HAP-1 (cell line): ENCODE results near the gene GIMAP8.

Experiments used
- DNase-seq, 2 experiments: peaks; one replicate each; pipeline ENCODE4 v3.0.0-alpha.2; 2016 to 2020; ENCODE audit warnings: low spot score in 2 of 2
- H3K27me3 ChIP-seq: fragments of 250-450 bp; sonication (Bioruptor Pico); 2 replicates; pipeline ENCODE4 v1.5.1; 2020; ENCODE audit warnings: low read depth, mild to moderate bottlenecking, moderate library complexity
- H3K36me3 ChIP-seq: fragments of 250-450 bp; sonication (Bioruptor Pico); replicated peaks from 2 replicates; pipeline ENCODE4 v1.5.1; 2020; ENCODE audit warnings: mild to moderate bottlenecking
- H3K4me1 ChIP-seq: fragments of 250-450 bp; sonication (Bioruptor Pico); 2 replicates; pipeline ENCODE4 v1.5.1; 2020; ENCODE audit warnings: mild to moderate bottlenecking
- H3K4me3 ChIP-seq: fragments of 250-450 bp; sonication (Bioruptor Pico); 2 replicates; pipeline ENCODE4 v1.5.1; 2020; ENCODE audit warnings: mild to moderate bottlenecking, moderate library complexity
- H3K9me3 ChIP-seq: fragments of 250-450 bp; sonication (Bioruptor Pico); 2 replicates; pipeline ENCODE4 v1.5.1; 2020; ENCODE audit warnings: mild to moderate bottlenecking, moderate library complexity
- in situ Hi-C: fragments of 300-500 bp; cut with MboI; formaldehyde crosslinking; loops from 3 replicates; pipeline ENCODE4 v1.14.3; 2020; ENCODE audit warnings: low sequenced_read_pairs, inconsistent platforms, mixed read lengths

GIMAP8 gene

DNA sequence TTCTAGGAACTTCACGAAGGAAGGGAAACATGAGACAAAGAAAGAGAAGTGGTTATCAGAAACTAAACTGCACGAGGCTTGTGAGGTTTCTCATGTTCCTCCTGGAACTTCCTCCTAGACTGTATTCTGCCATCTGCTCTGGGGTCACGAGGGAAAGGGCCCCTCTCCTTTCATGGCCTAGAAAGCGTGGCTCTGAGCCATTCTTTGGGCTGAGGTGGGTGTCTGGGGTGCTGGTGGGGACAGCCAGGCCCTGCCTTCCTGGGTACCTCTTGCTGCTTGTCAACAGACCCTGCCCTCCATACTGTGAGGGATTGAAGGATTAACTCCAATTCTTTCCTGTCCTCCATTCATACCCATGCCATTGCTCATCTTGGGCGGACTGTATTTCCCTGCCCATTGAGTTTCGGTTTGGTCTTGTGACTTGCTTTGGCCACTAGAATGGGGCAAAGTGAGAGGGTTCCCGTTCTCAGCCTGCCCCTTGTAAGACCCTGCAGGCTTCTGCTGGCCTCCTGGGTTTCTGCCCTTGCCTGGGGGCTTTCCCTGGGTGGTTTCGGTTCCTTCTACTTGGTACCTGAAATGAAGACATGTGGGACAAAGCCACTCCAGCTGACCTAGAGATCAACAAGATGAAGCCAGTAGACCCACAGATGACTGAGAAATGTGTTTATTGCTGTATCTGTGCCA is 14.9 kb upstream of the GIMAP8 start:
- no peak for DNase-seq
- no peak overlapping the region for H3K4me3 ChIP-seq
- in situ Hi-C loops = no loop called here
- no peaks in the 10 kb centered on the region for H3K36me3 ChIP-seq
- no peaks in the 10 kb centered on the region for H3K4me1 ChIP-seq
- no peaks in the 10 kb centered on the region for H3K27me3 ChIP-seq
- no peaks in the 10 kb centered on the region for H3K9me3 ChIP-seq

DNA sequence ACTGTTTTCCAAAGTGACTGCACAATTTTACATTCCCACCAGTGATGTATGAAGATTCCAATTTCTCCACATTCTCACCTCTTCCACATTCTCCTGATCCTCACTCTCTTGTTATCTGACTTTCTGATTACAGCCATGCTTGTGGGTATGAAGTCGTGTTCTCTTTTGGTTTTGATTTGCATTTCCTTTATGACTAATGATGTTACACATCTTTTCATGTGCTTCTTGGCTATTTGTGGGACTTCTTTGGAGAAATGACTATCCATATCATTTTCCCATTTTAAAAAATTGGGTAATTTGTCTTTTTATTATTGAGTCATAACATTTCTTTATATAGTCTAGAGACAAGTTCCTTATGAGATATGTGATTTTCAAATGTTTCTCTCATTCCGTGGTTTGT is 10.5 kb upstream of the GIMAP8 start:
- Histone ChIP-seq H3K4me3 (no peak overlapping the region), H3K4me1 (no peaks in the 10 kb centered on the region), H3K9me3 (no peaks in the 10 kb centered on the region), H3K27me3 (no peaks in the 10 kb centered on the region), H3K36me3 (no peaks in the 10 kb centered on the region)
- no peak for DNase-seq
- in situ Hi-C loops = loop anchor here (10.0 kb wide), 1 partner anchor 545 kb away; no protein-coding TSS in a partner anchor

DNA sequence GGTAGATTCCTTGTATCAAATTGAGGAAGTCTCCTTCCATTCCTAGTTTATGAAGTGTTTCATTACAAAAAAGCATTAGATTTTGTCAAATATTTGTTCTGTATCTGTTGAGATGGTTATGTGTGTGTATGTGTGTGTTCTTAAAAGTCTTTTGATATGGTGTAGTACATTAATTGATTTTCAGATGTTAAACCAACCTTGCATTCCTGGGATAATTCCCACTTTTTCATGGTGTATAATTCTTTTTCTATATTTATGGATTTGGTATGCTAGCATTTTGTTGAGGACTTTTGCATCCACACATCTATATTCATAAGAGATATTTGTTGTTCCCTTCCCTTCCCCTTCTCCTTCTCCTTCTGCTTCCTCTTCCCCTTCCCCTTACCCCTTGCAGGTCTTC is 8.9 kb upstream of the GIMAP8 start:
- no peaks in the 10 kb centered on the region for H3K4me1 ChIP-seq
- no peaks in the 10 kb centered on the region for H3K27me3 ChIP-seq
- H3K9me3 ChIP-seq = no peaks in the 10 kb centered on the region
- DNase-seq = no peak
- in situ Hi-C loops = loop anchor here (10.0 kb wide), 1 partner anchor 543 kb away; no protein-coding TSS in a partner anchor
- no peaks in the 10 kb centered on the region for H3K36me3 ChIP-seq
- no peak overlapping the region for H3K4me3 ChIP-seq

DNA sequence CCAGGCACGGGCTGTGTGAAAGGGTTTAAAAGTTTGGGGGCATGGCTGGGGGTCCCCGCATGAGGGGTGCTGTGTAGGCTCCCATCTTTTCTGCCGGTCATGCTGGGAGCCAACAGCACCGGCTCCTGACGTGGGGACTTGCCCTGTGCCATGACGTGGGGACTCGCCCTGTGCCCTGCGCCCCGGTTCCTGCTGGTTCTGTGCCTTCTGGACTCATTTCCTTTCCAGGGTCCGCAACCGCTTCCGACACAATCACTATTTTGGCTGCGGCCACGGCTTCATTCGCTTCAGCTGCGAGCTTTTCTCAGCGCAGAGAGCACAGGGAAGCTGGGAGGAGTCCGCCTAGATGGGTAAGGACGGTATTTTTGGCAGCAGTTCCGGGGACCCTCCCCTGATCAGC is 7.6 kb upstream of the GIMAP8 start:
- DNase-seq = no peak
- Histone ChIP-seq H3K4me3 (no peak overlapping the region), H3K36me3 (no peaks in the 10 kb centered on the region), H3K27me3 (no peaks in the 10 kb centered on the region), H3K4me1 (no peaks in the 10 kb centered on the region), H3K9me3 (no peaks in the 10 kb centered on the region)
- in situ Hi-C loops = loop anchor here (10.0 kb wide), 1 partner anchor 542 kb away; no protein-coding TSS in a partner anchor

GRCh38 chr7:150443793-150444540 is 6.5 kb upstream of the GIMAP8 start:
- in situ Hi-C loops = loop anchor here (10.0 kb wide), 1 partner anchor 541 kb away; no protein-coding TSS in a partner anchor
- H3K36me3 ChIP-seq = no peaks in the 10 kb centered on the region
- H3K4me1 ChIP-seq = no peaks in the 10 kb centered on the region
- no peak overlapping the region for H3K4me3 ChIP-seq
- DNase-seq = no peak
- H3K9me3 ChIP-seq = no peaks in the 10 kb centered on the region
- peaks cover 2% of the 10 kb centered on the region; the same call in 1 of the 2 replicates for H3K27me3 ChIP-seq

GRCh38 chr7:150444674-150445365 is 5.6 kb upstream of the GIMAP8 start:
- Histone ChIP-seq H3K4me1 (no peaks in the 10 kb centered on the region), H3K27me3 (peaks cover 5% of the 10 kb centered on the region; the same call in 1 of the 2 replicates), H3K9me3 (no peaks in the 10 kb centered on the region), H3K36me3 (no peaks in the 10 kb centered on the region), H3K4me3 (no peak overlapping the region)
- DNase-seq = no peak
- in situ Hi-C loops = loop anchor here (10.0 kb wide), 1 partner anchor 540 kb away; no protein-coding TSS in a partner anchor

- Histone ChIP-seq H3K4me1 (no peaks in the 10 kb centered on the region), H3K27me3 (peaks cover 16% of the 10 kb centered on the region), H3K36me3 (no peaks in the 10 kb centered on the region), H3K9me3 (no peaks in the 10 kb centered on the region), H3K4me3 (no peak overlapping the region)
- no peak for DNase-seq
- in situ Hi-C loops = loop anchor here (10.0 kb wide), 1 partner anchor 538 kb away; no protein-coding TSS in a partner anchor
These were observed 4.0 kb upstream of the GIMAP8 start for GRCh38 chr7:150446288-150446938.

DNA sequence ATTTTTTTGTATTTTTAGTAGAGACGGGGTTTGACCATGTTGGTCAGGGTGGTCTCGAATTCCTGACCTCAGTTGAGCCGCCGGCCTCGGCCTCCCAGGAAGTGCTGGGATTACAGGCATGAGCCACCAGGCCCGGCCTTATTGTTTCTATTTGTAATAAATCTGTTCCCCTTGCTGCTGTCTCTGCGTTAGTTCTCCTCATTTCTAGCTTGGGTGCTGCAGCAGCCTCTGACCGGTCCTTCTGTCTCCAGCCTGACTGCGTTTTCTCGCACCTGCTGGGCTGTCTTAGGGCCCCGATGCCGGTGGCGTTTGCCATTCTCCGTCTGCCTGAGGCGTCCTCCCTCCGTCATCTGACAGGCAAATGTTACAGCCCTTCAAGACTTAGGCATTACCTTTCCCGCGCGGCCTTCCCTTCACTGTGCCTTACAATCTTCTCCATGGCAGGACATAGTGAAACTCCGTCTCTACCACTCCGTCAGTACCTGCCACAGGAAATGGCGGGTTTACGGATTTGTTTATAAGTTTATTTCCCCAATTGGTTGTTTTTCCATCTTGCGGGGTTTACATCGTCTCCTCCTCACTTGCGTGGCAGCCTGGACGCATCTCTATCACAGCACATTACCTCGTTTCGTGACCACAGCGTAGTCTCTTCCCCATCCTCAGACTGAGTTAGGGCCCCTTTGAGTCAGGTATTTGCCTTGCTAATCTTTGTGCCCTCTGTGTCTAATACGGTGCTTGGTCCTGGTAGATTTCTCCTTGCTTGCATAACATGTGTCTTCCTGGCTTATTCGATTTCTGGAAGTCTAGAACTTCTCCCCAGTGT is 2.3 kb upstream of the GIMAP8 start:
- peaks cover 21% of the 10 kb centered on the region for H3K27me3 ChIP-seq
- H3K4me1 ChIP-seq = no peaks in the 10 kb centered on the region
- in situ Hi-C loops = loop anchor here (10.0 kb wide), 1 partner anchor 537 kb away; no protein-coding TSS in a partner anchor
- no peak overlapping the region for H3K4me3 ChIP-seq
- no peaks in the 10 kb centered on the region for H3K36me3 ChIP-seq
- no peaks in the 10 kb centered on the region for H3K9me3 ChIP-seq
- DNase-seq = no peak

GRCh38 chr7:150448789-150449147 is 1.7 kb upstream of the GIMAP8 start:
- H3K4me1 ChIP-seq = no peaks in the 10 kb centered on the region

DNA sequence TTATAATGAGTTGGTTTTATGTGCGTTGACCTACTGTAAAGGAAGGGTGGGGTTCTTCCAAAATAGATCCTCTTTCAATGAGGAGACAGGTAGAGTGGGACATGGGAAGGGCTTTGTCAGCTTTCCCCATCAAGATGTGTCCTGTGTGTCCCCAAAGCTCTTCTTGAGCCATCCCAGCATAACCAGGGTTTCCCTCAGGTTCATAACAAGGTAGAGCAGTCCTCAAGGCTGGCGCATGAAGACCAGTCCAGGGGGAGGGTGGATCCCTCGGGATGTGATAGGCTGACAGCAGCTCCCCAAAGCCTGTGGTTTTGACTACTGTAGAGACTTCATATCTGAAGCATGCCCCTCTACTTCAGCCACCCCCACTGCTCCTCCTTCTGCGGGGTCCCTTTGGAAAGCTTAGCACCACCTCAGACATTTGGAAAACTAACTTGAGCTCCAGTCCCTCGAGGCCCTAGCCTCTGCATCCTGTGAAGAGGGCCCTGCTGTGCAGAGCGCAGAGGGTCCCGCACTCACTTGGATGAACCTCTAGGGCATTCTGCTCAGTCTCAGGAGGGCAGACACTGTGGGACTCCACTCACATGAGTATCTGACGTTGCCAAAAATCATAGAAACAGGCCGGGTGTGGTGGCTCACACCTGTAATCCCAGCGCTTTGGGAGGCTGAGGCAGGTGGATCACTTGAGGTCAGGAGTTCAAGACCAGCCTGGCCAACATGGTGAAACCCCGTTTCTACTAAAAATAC is 1.1 kb upstream of the GIMAP8 start:
- in situ Hi-C loops = loop anchor here (10.0 kb wide), 1 partner anchor 535 kb away; no protein-coding TSS in a partner anchor
- Histone ChIP-seq H3K4me1 (no peaks in the 10 kb centered on the region), H3K4me3 (no peak overlapping the region)

More at GRCh38 chr7:150448789-150449147, 1.7 kb upstream of the GIMAP8 start:
- DNase-seq = peak; percentile 29 to 77
- no peaks in the 10 kb centered on the region for H3K36me3 ChIP-seq
- H3K9me3 ChIP-seq = no peaks in the 10 kb centered on the region
- in situ Hi-C loops = loop anchor here (10.0 kb wide), 1 partner anchor 536 kb away; no protein-coding TSS in a partner anchor
- H3K27me3 ChIP-seq = peaks cover 21% of the 10 kb centered on the region
- no peak overlapping the region for H3K4me3 ChIP-seq

GRCh38 chr7:150451097-150451793 is 815 bp downstream of the GIMAP8 start:
- H3K36me3 ChIP-seq = no peaks in the 10 kb centered on the region
- no peaks in the 10 kb centered on the region for H3K9me3 ChIP-seq
- in situ Hi-C loops = no loop called here
- no peak overlapping the region for H3K4me3 ChIP-seq
- no peaks in the 10 kb centered on the region for H3K4me1 ChIP-seq
- no peak for DNase-seq
- H3K27me3 ChIP-seq = peaks cover 21% of the 10 kb centered on the region

More for the DNA sequence above, 1.1 kb upstream of the GIMAP8 start:
- Histone ChIP-seq H3K27me3 (peaks cover 21% of the 10 kb centered on the region), H3K36me3 (no peaks in the 10 kb centered on the region), H3K9me3 (no peaks in the 10 kb centered on the region)
- DNase-seq = no peak
